ENCODE measurements around the gene CCL3.
"Not testable (repeated sequence)": the region's sequence is repeated elsewhere in the genome, so short reads cannot be mapped to it uniquely, and the experiment has no call there.

Gene CCL3

GRCh38 chr17:36089888-36090836, at the start of gene CCL3:
TSS of gene CCL3 (minus strand) at chr17:36090143. CDS start at chr17:36090058, 85 bp downstream.
- no peak for DNase-seq

DNA sequence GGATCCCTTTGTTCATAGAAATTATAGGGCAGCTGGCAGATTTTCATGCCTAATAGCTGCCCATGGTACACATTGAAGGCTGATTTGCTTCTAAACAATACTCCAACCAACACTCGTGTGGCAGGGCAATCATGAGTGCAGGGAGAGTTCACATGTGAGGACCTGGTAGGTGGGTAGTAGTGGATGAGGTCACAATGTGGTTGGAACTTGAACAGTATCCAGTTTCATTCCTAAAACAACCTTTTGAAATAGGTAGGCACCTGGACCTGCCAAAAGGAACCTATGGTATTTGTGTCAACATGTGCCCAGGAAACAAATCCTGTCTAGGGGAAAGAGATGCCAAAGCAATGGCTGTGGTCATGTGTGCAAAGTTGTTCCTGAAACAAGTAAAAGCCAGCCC, 46.5 kb upstream of the CCL3 start:
- DNase-seq = no peak

GRCh38 chr17:36136036-36136435, 46.1 kb upstream of the CCL3 start:
- no peak for DNase-seq

DNA sequence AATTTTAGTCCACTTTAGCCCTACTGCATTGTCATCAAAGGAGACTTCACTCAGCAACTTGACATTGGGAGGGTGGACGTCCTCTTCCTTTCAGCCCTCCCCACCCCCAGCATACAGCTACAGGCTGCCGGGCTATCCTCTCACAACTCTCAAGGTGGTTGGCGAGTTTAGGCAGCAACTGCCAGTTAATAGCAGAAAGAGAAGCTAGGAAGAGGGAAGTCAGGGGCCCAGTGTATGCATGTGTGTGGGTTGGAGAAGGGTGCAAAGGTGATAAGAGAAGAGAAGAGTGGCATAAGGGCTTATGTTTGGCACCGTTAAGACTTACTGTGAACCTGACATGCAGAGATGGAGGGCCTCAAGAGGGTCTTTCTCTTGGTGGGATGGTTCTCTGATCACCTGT, 45.5 kb upstream of the CCL3 start:
- DNase-seq = no peak

DNA sequence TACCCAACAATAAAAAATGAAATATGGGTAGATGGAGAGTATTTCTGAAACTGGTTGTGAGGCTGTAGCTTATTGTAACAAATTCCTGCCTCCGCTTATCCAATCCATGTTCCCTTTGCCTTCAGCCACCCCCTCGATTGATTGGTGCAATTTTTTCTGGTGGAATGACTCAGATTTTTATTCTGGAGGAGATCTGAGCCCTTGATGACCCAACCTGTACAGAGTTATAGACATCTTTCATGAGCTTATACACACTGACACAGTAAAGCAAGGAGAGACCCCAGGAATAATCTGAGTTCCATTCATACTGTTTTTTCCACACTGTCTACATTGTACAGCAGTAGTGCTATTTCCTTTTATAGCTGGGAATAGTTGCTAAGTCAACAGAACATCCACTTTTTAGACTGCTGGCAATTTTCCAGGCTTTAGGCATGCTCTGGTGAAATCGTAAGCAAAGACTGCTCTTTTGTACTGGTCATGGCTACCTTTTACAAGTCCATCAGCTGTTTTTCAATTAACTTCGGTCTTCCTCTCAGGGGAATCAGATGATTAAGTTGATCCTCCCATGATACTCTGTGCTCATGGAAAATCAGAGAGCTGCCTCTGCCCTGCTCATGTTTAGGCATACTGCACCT, 43.8 kb upstream of the CCL3 start:
- DNase-seq = no peak

DNA sequence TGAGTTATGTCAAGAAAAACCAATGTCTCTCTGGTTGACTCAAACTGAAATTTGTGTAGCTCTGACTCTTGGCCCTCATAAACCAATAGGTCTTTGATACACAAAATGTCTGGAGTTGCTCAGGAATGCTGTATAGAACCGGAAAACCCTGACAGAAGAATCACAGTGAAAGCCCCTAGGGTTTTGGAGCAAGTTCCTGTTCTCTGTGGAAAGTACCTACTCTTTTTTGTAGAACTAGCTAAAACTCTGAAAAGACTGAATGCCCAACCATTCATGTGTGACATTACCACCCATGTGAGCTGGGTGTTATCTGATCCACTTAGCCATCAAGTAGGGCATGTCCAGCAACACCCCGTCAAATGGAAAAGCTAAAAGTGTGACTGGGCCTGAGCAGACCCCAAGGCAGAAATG, 42.5 kb upstream of the CCL3 start:
- no peak for DNase-seq

DNA sequence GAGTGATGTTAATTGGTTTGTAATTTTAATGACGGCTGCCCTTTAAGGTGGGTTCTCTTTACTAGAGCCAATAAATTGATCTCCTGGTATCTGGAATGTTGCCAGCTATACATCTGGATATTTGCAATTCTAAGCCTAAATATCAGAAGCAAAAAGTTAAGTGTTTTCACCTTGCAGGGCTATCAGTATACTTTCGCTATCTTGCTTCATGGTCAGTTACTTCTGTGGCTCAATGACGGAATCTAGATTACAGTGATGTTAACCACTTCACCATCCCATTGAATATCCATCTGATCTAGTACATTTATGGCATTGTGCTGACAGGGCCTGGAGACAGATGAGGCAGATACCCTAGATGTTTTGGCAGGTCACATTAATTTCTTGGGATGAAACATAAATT, 42.0 kb upstream of the CCL3 start:
- no peak for DNase-seq

DNA sequence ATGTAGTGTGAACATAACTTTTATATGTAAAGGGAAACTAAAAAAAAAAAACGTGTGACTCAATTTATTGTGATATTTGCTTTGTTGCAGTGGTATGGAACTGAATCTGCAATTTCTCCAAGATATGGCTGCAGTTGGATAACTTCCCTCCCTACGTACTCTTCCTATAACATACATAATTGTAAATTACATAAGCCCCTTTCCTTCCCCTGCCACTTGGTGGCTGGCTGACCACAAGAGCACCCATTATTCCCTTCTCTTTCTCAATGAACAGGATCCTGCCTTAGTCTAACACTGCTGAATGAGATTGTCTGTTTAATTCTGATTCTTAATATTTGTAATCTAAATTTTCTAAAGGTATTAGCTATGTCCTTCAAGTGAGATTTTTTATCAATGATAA, 41.5 kb upstream of the CCL3 start:
- peak; percentile 16 for DNase-seq

- no peak for DNase-seq
Observed at GRCh38 chr17:36130346-36130745, 40.4 kb upstream of the CCL3 start.

- no peak for DNase-seq
Observed at GRCh38 chr17:36129616-36130015, 39.7 kb upstream of the CCL3 start.

DNA sequence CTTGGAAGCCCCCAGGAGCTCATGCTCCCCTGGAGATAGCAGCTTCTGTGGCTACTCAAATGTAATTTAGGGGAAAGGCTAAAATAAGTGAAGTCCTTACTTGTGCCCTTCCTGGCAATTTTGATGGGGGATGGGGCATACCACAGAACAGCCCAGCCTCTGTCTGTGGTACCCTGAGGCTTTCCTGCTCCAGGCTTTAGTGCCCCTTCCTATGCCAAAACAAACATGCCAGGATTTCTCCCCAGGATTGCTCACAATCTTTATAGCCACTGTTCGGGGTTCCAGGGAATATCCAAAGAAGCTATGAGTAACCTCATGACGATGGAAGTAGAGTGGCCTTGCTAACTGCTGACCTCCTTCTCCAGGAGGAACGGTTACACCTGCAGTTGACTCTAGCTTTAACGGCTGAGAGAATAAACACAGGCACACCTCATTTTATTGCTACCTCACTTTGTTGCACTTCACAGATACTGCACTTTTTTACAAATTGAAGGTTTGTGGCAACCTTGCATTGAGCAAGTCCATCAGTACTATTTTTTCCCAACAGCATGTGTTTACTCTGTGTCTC, 38.6 kb upstream of the CCL3 start:
- no peak for DNase-seq

- no peak for DNase-seq
Observed at GRCh38 chr17:36127911-36128310, 38.0 kb upstream of the CCL3 start.

DNA sequence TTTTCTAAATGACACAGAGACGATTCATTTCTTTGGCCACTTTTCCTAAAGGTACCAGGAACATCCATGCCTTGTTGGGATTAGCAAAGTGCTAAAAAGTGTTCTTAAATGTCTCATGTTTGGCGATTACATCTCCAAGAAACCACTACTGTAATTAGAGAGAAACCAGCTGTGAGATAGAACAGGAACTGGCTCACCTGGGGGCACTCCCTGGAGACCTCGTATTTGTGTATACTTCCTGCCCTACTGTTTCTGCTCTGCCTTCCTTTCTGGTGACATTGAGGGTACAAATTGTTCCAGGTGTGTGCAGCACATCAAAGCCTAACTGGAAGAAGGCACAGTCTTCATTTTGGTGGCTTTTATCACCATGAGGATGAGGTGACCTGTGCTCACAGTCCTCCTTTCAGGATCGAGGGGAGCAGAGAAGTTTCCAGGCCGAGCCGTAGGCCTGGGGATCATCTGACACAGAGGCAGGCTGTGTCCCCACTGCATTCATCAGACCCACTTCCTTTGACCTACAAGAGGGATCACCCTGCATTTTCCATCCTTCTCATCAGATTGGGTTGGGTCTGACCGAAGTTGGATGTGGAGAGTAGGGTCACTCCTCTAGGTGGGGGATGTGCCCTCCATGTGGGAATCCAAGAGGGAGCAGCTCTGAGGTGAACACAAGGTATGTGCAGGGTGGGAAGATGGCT, 37.4 kb upstream of the CCL3 start:
- DNase-seq = no peak

DNA sequence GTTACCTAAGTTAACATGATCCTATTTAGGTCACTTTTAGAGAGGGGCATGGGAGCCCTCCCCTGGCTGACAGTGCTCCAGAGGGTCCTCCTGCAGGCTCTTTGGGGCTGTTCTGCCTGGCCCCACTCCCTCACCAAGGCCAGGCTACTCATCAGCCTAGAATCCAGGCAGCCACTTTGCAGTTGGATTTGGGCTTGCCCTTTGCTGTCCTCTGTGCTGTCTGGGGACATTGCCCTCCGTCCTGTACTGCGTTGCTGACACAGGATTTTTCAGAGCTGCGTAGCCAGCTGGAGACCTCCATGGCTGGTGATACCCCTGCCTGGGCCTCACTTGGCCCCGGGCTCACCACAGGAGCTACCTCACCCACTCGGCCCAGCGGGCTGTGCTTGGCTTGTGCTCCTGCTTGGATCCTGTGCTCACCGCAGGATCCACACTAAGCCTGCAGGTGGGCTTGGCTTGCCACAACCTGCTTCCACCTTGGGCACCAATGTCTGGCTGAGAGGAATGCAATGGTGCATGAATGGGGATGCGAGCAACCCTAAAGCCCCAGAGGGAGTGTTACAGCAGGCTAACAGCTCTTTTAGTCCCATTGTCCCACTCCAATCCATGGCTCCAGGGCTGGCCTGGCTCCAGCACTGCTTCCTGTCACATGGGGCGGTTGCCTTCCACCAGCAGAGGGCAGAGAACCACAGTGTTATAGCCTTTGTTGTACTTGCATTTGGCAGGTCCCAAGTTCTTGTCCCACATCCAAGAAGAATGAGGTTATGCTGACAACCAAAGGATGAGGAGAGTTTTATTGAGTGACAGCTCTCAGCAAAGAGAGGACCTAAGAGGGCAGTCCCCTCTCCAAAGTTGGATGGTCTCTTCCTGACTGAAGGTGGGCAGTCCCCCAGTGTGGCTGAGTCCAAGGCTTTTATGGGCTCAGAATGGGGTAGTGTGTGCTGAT, 35.2 kb upstream of the CCL3 start:
- no peak for DNase-seq

DNA sequence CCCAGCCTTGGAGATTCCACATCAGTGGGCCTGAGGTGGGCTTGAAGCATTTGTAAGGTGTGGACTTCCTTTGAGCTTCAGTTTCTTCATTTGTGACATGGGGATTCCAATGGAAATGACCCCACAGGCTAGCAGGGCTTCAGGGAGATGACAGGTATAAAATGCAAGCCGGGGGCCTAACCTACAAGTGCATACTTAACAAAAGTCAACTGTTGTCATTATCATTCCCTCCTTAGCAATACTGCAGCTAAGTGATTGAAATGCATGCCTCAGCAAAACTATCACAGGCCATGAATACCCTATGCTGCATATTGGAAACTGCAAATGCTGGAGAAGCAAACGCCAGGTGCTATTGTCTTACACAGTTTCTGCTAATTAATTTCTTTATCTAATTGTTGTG, 33.5 kb upstream of the CCL3 start:
- DNase-seq = no peak

DNA sequence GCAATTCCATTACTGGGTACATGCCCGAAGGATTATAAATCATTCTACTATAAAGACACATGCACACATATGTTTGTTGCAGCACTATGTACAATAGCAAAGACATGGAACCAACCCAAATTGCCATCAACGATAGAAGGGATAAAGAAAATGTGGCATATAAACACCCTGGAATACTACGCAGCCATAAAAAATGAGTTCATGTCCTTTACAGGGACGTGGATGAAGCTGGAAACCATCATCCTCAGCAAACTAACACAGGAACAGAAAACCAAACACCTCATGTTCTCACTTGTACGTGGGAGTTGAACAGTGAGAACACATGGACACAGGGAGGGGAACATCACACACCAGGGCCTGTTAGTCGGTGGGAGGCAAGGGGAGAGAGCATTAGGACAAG, 31.2 kb upstream of the CCL3 start:
- not testable (repeated sequence) for DNase-seq

DNA sequence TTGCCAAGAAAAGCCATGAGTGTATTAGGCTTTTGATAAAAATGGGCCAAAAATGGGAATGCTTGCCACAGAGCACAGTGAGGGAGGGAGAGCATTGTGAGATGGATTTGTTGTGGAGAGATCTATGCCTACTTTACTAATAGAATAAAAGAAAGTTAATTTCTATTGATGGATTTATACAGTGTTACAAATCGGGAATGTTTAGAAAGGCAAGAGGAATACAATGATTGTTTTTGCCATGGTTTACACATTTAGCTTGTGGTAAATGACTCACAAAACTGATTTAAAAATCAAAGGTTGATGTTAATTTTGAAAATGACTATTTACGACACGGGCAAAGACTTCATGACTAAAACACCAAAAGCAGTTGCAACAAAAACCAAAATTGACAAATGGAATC, 30.3 kb upstream of the CCL3 start:
- no peak for DNase-seq

DNA sequence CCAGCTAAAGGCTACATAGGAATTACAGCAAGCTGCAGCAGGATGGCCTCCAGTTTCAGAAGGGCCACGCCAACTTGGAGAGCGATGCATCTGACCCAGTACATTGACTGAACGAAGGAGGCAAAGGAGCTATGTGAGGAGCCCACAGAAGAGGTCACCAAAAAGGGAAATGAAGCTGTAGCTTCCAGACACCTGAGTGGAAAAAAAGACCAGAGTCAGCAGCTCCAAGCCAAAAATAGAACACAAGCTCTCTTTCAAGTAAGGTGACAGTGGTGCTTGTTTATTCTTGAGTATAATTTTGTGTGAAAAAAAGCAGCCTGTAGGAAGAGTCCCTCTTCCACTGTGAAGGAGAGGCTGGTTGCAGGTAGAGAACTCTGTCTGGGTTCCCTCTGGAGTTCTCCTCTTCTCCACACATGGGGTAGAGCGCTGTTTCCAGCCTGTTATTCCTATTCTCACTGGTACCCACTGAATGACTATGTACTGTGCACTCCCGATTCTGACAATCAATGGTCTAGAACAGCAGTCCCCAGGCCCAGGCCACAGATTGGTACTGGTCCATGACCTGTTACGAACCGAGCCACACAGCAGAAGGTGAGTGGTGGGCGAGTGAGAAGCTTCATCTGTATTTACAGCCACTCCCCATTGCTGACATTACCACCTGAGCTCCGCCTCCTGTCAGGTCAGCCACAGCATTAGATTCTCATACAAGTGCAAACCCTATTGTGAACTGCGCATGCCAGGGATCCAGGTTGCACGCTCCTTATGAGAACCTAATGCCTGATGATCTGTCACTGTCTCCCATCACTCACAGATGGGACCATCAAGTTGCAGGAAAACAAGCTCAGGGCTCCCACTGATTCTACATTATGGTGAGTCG, 28.8 kb upstream of the CCL3 start:
- DNase-seq = no peak

DNA sequence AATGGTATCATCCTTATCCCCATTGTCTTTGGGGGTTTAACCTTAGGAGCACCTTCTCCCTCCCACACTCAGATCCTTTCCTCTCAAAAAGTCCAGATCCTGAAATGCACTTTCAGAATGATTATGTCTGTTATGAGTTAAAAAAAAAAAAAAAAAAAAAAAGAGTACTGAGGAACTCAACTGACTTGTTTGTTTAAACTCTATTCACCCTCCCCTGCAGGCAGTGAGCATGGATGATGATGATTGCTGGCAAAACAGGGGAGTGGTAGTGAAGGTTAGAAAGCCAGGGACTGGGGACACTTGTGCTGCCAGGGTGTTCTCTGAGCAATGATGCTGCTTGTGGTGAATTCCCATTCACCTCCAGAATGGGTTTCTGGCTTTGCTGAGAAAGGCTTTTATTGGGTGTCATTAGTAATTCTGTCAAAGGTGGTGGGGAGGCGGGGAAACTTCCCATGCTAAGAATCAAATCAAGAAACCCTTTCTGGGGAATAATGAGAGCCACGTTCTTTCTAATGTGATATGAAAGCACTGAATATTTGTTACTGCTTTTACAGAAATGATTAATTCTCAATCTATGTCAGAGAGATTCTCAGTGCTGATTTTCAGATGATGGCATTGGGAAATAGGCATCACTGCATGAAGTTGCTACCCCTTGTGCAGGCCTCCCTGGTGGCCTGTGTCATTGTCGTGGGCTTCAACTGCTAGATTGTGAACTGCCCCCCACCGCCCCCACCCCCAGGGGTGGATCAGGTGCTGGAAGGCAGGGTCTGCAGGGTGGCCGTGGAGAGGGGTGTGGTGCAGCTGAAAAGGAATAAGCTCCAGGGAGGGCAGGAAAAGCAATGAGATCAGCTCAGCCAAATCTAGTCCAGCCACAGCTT, 27.8 kb upstream of the CCL3 start:
- DNase-seq = no peak

- not testable (repeated sequence) for DNase-seq
Observed at GRCh38 chr17:36115649-36115977, 25.7 kb upstream of the CCL3 start.
